Measurements from ENCODE around the gene GPC1. TPM values are rescaled to one million over a fixed set of nuclear protein-coding genes. Genes with fewer than 3 reads are reported as not detected.

Gene GPC1
- total and polyA plus RNA-seq, 2 of the 13 experiments (the other 11 are each of a cell fraction or from before 2014, with no cell fraction given): 4.0 to 5.5 TPM

GRCh38 chr2:240498958-240499260, 63.4 kb downstream of the GPC1 start:
- intact Hi-C loops (cut with micrococcal nuclease; ENCODE audit: unreplicated experiment) (no loop called here), in situ Hi-C loops (cut with HindIII; ENCODE audit: extremely low pct_ligation_motif_present, low pct_unique_long_range_greater_than_20kb) (no loop called here)
- Histone ChIP-seq H3K79me2 (ENCODE audit: insufficient read depth, low read length) (no peaks in the 10 kb centered on the region), H3K9ac (ENCODE audit: insufficient read depth, low read depth, low read length) (no peak overlapping the region), H3K4me1 (ENCODE audit: insufficient read depth, low read length) (no peaks in the 10 kb centered on the region), H3K4me2 (ENCODE audit: low read depth, low read length) (no peak overlapping the region), H3K27ac (ENCODE audit: extremely low read length, insufficient read depth, low read length) (no peak overlapping the region), H3K9me3 (ENCODE audit: low read length) (no peaks in the 10 kb centered on the region), H2AFZ (ENCODE audit: low read length) (no peak overlapping the region), H3K4me3 (replicated peaks in 1 of 3; ENCODE audit: insufficient read depth in 1 of 3, low read depth in 2 of 3, low read length in 3 of 3) (no peak overlapping the region), H3K36me3 (replicated peaks in 1 of 2; ENCODE audit: control insufficient read depth in 1 of 2, insufficient read depth in 2 of 2, low read length in 2 of 2) (peaks cover 17 to 22% of the 10 kb centered on the region in 2 experiments; a peak in 4 of 5 replicates), H3K27me3 (ENCODE audit: control insufficient read depth in 1 of 2, insufficient read depth in 2 of 2, low read length in 2 of 2) (no peaks in the 10 kb centered on the region), H4K20me1 (ENCODE audit: insufficient read depth, low read length) (no peaks in the 10 kb centered on the region)
- CTCF ChIA-PET (ENCODE audit: low intra/inter-chr PET ratio, low total read pairs): no interaction called here
- FAIRE-seq (no peak), DNase-seq (ENCODE audit: low spot score) (no peak), ATAC-seq (no peak)
- WGBS (ENCODE audit: low lambda C conversion rate): 96% methylated on average over 9 of the region's 9 CpGs
- POLR2A ChIA-PET: no interaction called here
- no TSS peak for BruUV-seq (replicated peaks)
- no peak for TF ChIP-seq UBTF (CRISPR knock-in tag; IDR thresholded peaks at IDR 0.05)
- no peak for TF ChIP-seq TCF7 (IDR thresholded peaks at IDR 0.05; ENCODE audit: low read depth)
- no peak for TF ChIP-seq GMEB2 (CRISPR knock-in tag; IDR thresholded peaks at IDR 0.05; ENCODE audit: low read depth)
- TF ChIP-seq DMAP1 (CRISPR knock-in tag; IDR thresholded peaks at IDR 0.05): no peak
- TF ChIP-seq AGO2 (optimal IDR thresholded peaks at IDR 0.05; ENCODE audit: low read depth, low read length): no peak
- TF ChIP-seq NR2F1 (CRISPR knock-in tag; IDR thresholded peaks at IDR 0.05): no peak
- TF ChIP-seq ZKSCAN8 (CRISPR knock-in tag; IDR thresholded peaks at IDR 0.05; ENCODE audit: borderline replicate concordance): no peak
- no peak for TF ChIP-seq KMT2B (CRISPR knock-in tag; IDR thresholded peaks at IDR 0.05)
- TF ChIP-seq RFX3 (CRISPR knock-in tag; IDR thresholded peaks at IDR 0.05): no peak
- no peak for TF ChIP-seq ZNF280B (CRISPR knock-in tag; IDR thresholded peaks at IDR 0.05; ENCODE audit: borderline replicate concordance)
- TF ChIP-seq ZBTB49 (CRISPR knock-in tag; IDR thresholded peaks at IDR 0.05; ENCODE audit: borderline replicate concordance): no peak
- no peak for TF ChIP-seq CC2D1A (CRISPR knock-in tag; IDR thresholded peaks at IDR 0.05)
- TF ChIP-seq ZNF160 (CRISPR knock-in tag; IDR thresholded peaks at IDR 0.05): no peak
- TF ChIP-seq NBN (conservative IDR thresholded peaks at IDR 0.05): no peak
